HCT116 (cell line): ENCODE results near the gene MAML2. TPM values are rescaled to one million over a fixed set of nuclear protein-coding genes. Genes with fewer than 3 reads are reported as not detected.

Experiments
- ATAC-seq: fragments of 200-7000 bp; cut with Tn5 transposase; 2 replicates; pipeline ENCODE4 v1.9.1; 2020; ENCODE audit warnings: mild to moderate bottlenecking, moderate library complexity
- BruUV-seq: library from RNA; stranded (reverse); fragments of 400-500 nt; replicated peaks from 2 replicates; lab custom pipeline; 2021; lab: Mats Ljungman, UMichigan
- CTCF ChIA-PET: fragments of 300-600 bp; sonication (Branson Sonifier 250); formaldehyde crosslinking; loops from one replicate; lab custom pipeline; 2021; ENCODE audit warnings: antibody characterized with exemption; lab: Charles Lee
- POLR2A ChIA-PET: fragments of 300-600, 350-600 bp; sonication (Branson Sonifier 250); formaldehyde crosslinking; loops from one replicate; lab custom pipeline; 2021; ENCODE audit warnings: antibody characterized with exemption; lab: Charles Lee
- RAD21 ChIA-PET, 2 experiments: fragments of 300-600 bp; sonication (Branson Sonifier 250); formaldehyde crosslinking; loops; one replicate each; lab custom pipeline; 2023; ENCODE audit warnings: low total read pairs in 2 of 2; ENCODE audit not compliant: uncharacterized antibody in 2 of 2, unreplicated experiment in 2 of 2, low non-redundant PET in 1 of 2; lab: Charles Lee
- DNase-seq: peaks from one replicate; pipeline ENCODE4 v3.0.0-alpha.2; 2010; ENCODE audit warnings: low read depth, low spot score
- H2AFZ ChIP-seq: fragments of 200-600 bp; shearing (Covaris generic), sonication (generic); 2 replicates; pipeline ENCODE4 v1.6.1; 2017; ENCODE audit warnings: low read depth, mixed run types, mixed read lengths, antibody characterized with exemption, low read length; ENCODE audit not compliant: poor library complexity, severe bottlenecking
- H3K27ac ChIP-seq: 2 replicates; pipeline ENCODE4 v1.5.1; 2012; ENCODE audit warnings: low read depth, low read length
- H3K27me3 ChIP-seq: fragments of 200-600 bp; sonication (generic); 2 replicates; pipeline ENCODE4 v1.6.1; 2016; ENCODE audit warnings: mixed run types, low read length, mixed read lengths; ENCODE audit not compliant: insufficient read depth
- H3K36me3 ChIP-seq, 2 experiments: fragments of 200-500 bp in 1 of 2; fragments of 200-600 bp in 1 of 2; sonication (Bioruptor generic) in 1 of 2; sonication (generic) in 1 of 2; 2 replicates each; pipeline versions ENCODE4 v1.5.1 to v1.6.1; 2014 to 2016; ENCODE audit warnings: low read length in 2 of 2, inconsistent platforms in 1 of 2, mixed read lengths in 1 of 2, mixed run types in 1 of 2; ENCODE audit not compliant: insufficient read depth in 2 of 2, control insufficient read depth in 1 of 2
- H3K4me1 ChIP-seq, 2 experiments: fragments of 200-600 bp in 1 of 2; sonication (generic) in 1 of 2; 2 replicates each; pipeline versions ENCODE4 v1.5.1 to v1.6.1; 2012 to 2017; ENCODE audit warnings: low read length in 2 of 2, inconsistent platforms in 1 of 2, mild to moderate bottlenecking in 1 of 2, mixed read lengths in 1 of 2, mixed run types in 1 of 2, moderate library complexity in 1 of 2; ENCODE audit not compliant: insufficient read depth in 2 of 2, control insufficient read depth in 1 of 2
- H3K4me2 ChIP-seq: fragments of 200-600 bp; sonication (generic); 2 replicates; pipeline ENCODE4 v1.6.1; 2017; ENCODE audit warnings: mixed run types, low read length, mixed read lengths
- H3K4me3 ChIP-seq, 2 experiments: fragments of 200-600 bp in 1 of 2; sonication (generic) in 1 of 2; replicated peaks in 1 of 2; 2 replicates each; pipeline ENCODE4 v1.5.1; 2011 to 2016; ENCODE audit warnings: low read length in 2 of 2, control low read depth in 1 of 2, low read depth in 1 of 2, mild to moderate bottlenecking in 1 of 2, mixed read lengths in 1 of 2, mixed run types in 1 of 2
- H3K79me2 ChIP-seq: fragments of 200-600 bp; sonication (generic); 2 replicates; pipeline ENCODE4 v1.6.1; 2017; ENCODE audit warnings: mild to moderate bottlenecking, mixed run types, low read length, moderate library complexity, mixed read lengths; ENCODE audit not compliant: insufficient read depth
- H3K9ac ChIP-seq: fragments of 200-600 bp; sonication (generic); 2 replicates; pipeline ENCODE4 v1.6.1; 2016; ENCODE audit warnings: low read length, mixed read lengths
- H3K9me2 ChIP-seq: fragments of 200-600 bp; sonication (generic), shearing (Covaris generic); 2 replicates; pipeline ENCODE4 v1.6.1; 2017; ENCODE audit warnings: mixed run types, mild to moderate bottlenecking, moderate library complexity; ENCODE audit not compliant: insufficient read depth
- H3K9me3 ChIP-seq, 2 experiments: fragments of 200-500 bp in 1 of 2; fragments of 200-600 bp in 1 of 2; sonication (Bioruptor generic) in 1 of 2; sonication (generic) in 1 of 2; 2 replicates each; pipeline ENCODE4 v1.6.1; 2014 to 2017; ENCODE audit warnings: low read length in 2 of 2, mixed read lengths in 2 of 2, inconsistent platforms in 1 of 2, low read depth in 1 of 2, mild to moderate bottlenecking in 1 of 2, mixed run types in 1 of 2, moderate library complexity in 1 of 2; ENCODE audit not compliant: control insufficient read depth in 1 of 2, insufficient read depth in 1 of 2
- H4K20me1 ChIP-seq: fragments of 200-600 bp; sonication (generic), shearing (Covaris generic); 2 replicates; pipeline ENCODE4 v1.6.1; 2017; ENCODE audit warnings: mixed run types, mild to moderate bottlenecking, moderate library complexity; ENCODE audit not compliant: insufficient read depth
- CEBPB ChIP-seq: IDR thresholded peaks from 2 replicates; pipeline ENCODE4 v1.6.1; 2012; ENCODE audit warnings: low read depth
- CTCF ChIP-seq, 3 experiments: fragments of 200-600 bp in 1 of 3; sonication (generic) in 1 of 3; IDR thresholded peaks in 2 of 3; conservative IDR thresholded peaks in 1 of 3; 2 replicates each; pipeline ENCODE4 v1.5.1; 2012 to 2017; ENCODE audit warnings: low read depth in 2 of 3, low read length in 2 of 3, antibody characterized with exemption in 1 of 3, borderline replicate concordance in 1 of 3, control low read depth in 1 of 3, mild to moderate bottlenecking in 1 of 3, mixed read lengths in 1 of 3, mixed run types in 1 of 3, moderate library complexity in 1 of 3; ENCODE audit not compliant: insufficient read depth in 1 of 3
- JUND ChIP-seq: IDR thresholded peaks from 2 replicates; pipeline ENCODE4 v1.6.1; 2012
- REST ChIP-seq: IDR thresholded peaks from 2 replicates; pipeline ENCODE4 v1.6.1; 2012; ENCODE audit warnings: low read depth
- SIN3A ChIP-seq: IDR thresholded peaks from 2 replicates; pipeline ENCODE4 v1.6.1; 2012; ENCODE audit warnings: low read depth
- SP1 ChIP-seq: IDR thresholded peaks from 2 replicates; pipeline ENCODE4 v1.6.1; 2012; ENCODE audit warnings: low read depth
- ZFX ChIP-seq: fragments of 450-650 bp; IDR thresholded peaks from 2 replicates; pipeline ENCODE4 v1.6.1; 2017
- ZNF274 ChIP-seq: fragments of 200-500 bp; sonication (Bioruptor generic); IDR thresholded peaks from 2 replicates; pipeline ENCODE4 v1.6.1; 2014; ENCODE audit warnings: mild to moderate bottlenecking, low read depth, low read length, inconsistent platforms
- intact Hi-C: fragments of 100-400 bp; cut with micrococcal nuclease; formaldehyde crosslinking; loops from 2 replicates; pipeline ENCODE4 v1.10.0; 2022
- total RNA-seq: library from RNA; stranded (reverse); gene quantifications from one replicate; pipeline ENCODE4 v1.2.1, GENCODE V29; 2021; ENCODE audit not compliant: unreplicated experiment

The MAML2 gene
- total RNA-seq, 1 experiment from 2014 or later, result 2.6 TPM

GRCh38 chr11:95989076-95989605 lies 353.9 kb downstream of the MAML2 start:
- Histone ChIP-seq H3K4me3 (no peak overlapping the region), H4K20me1 (no peaks in the 10 kb centered on the region), H2AFZ (no peak overlapping the region), H3K9me2 (no peaks in the 10 kb centered on the region), H3K4me1 (peaks cover 11 to 12% of the 10 kb centered on the region in 2 experiments), H3K27ac (no peak overlapping the region), H3K79me2 (no peaks in the 10 kb centered on the region), H3K36me3 (no peaks in the 10 kb centered on the region), H3K9ac (no peak overlapping the region), H3K4me2 (no peak overlapping the region), H3K27me3 (no peaks in the 10 kb centered on the region), H3K9me3 (no peaks in the 10 kb centered on the region)
- CTCF ChIA-PET, result no interaction called here
- DNase-seq, result no peak
- no peak for TF ChIP-seq CEBPB
- TF ChIP-seq JUND, result no peak
- ATAC-seq, result no peak
- intact Hi-C loops, result no loop called here
- POLR2A ChIA-PET, result no interaction called here
- RAD21 ChIA-PET, result no interaction called here
- BruUV-seq, result no TSS peak

- ChIA-PET RAD21 (no interaction called here), POLR2A (no interaction called here), CTCF (no interaction called here)
- no peaks in the 10 kb centered on the region for H3K79me2 ChIP-seq
- no peak overlapping the region for H3K4me2 ChIP-seq
- no peaks in the 10 kb centered on the region for H3K4me1 ChIP-seq
- no peaks in the 10 kb centered on the region for H3K27me3 ChIP-seq
- intact Hi-C loops, result no loop called here
- no peaks in the 10 kb centered on the region for H3K9me2 ChIP-seq
- H3K9me3 ChIP-seq, result no peaks in the 10 kb centered on the region
- no peak for ATAC-seq
- no TSS peak for BruUV-seq
- H3K4me3 ChIP-seq, result no peak overlapping the region
- DNase-seq, result no peak
- H2AFZ ChIP-seq, result no peak overlapping the region
- H4K20me1 ChIP-seq, result no peaks in the 10 kb centered on the region
- H3K36me3 ChIP-seq, result no peaks in the 10 kb centered on the region
- TF ChIP-seq ZFX (no peak), ZNF274 (no peak), REST (no peak), CTCF (IDR thresholded peaks at IDR 0.05 in 2 of 3, conservative IDR thresholded peaks at IDR 0.05 in 1 of 3; ENCODE audit: borderline replicate concordance in 1 of 3, insufficient read depth in 1 of 3, low read depth in 2 of 3, low read length in 2 of 3) (no peak), SP1 (no peak), SIN3A (no peak)
- H3K27ac ChIP-seq, result no peak overlapping the region
- no peak overlapping the region for H3K9ac ChIP-seq
Measured at GRCh38 chr11:95985174-95985808, 357.7 kb downstream of the MAML2 start.
